Measurements from ENCODE around the gene ARHGEF4. TPM values are rescaled to one million over a fixed set of nuclear protein-coding genes. Genes with fewer than 3 reads are reported as not detected.

The ARHGEF4 gene
- total RNA-seq, 1 donor from 2014 or later = 16.4 TPM

DNA sequence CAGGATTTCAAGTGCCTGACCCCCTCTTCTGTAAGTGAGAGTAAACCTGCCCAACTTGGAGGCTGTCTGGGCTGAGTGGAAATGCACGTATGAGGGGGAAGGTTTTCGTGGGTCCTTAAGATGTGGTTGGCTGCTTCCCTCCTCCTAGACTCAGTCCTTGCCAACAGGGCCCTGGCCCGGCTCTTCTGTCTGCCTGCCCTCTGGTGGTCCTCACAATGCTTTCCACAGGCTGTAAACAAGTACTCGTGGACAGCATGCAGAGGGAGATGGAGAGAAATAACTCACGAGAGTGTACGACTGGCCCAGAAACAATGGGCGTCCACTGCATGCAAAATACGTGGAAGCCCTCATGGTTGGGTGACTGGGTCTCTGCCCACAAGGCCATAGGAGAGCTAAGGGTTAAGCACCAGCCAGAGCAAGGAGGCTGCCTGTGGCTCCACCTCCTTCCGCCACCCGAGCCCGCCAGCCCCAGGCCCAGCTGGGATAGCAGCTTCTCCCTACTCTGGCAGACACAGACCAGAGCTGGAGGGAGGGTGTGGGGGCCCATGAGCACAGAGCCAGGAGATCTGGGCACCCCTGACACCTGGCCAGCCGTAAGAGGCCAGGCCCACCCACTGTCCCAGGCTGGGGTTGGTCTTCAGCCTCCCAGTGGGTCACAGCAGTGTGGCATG lies 17.0 kb upstream of the ARHGEF4 start:
- no peak for DNase-seq (ENCODE audit: low spot score)

DNA sequence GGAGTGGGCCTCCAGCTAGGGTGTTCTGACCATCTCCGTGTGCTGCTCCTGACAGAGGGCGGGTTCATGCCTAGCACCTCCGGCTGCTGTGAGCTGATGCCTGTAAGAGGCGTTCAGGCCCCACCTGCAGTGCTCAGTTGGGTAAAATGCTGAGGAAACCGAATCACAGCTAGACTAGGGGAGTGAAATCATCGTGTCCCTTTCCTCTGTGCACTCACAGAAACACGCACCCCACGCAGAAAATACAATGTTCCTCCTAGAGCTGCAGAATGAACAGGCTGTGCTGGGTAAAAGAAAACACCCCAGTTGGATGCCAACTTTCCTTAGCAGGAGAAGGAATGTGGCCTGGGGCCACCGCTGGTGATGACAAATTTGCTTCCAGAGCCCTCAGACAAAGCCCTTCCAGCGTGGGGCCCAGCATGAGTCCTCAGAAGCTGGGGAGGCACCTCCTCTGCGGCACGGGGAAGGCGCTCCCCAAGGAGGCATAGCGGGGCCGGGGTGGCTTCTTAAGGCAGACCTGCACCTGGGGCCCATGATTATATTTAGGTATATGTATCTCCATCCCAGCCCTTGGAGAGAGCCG lies 16.3 kb upstream of the ARHGEF4 start:
- DNase-seq (ENCODE audit: low spot score) = no peak

DNA sequence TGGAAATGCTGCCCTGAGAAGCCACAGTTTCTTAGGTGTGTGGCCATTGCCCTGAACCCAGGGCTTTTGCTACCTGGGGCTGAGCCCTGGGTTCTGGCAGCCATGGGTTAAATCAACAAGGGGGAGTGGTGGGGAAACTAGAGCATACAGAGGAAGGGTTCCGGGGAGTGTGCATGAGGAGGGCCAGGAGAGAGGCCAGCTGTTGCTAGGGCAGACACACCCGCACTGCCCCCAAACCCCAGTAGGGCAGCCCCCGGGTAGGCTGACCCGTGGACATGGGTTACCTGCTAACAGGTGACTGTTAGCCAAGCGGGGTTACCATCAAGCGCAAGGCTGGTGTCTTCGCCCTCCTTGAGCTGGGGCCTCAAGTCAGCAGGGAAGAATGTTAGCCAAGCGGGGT lies 14.8 kb upstream of the ARHGEF4 start:
- no peak for DNase-seq (ENCODE audit: low spot score)

DNA sequence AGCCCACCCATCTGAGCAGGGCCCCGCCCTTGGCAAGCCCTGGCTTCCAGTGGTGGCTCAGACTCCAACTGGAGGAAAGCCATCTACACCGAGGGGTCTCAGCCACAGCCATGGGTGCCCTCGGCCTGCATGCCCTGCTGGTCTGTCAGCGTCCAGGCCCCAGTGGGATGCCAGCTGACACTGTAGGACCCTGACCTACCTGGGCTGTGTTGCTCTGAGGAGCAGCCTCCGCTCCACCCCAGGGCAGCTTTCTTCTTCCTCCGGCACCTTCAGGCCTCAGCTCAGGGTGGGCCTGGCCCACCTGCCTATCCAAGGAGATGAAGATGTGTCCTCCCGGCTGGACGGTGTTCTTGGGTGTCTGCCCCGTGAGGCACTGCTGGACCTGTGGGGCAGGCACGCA lies 13.9 kb upstream of the ARHGEF4 start:
- no peak for DNase-seq (ENCODE audit: low spot score)

DNA sequence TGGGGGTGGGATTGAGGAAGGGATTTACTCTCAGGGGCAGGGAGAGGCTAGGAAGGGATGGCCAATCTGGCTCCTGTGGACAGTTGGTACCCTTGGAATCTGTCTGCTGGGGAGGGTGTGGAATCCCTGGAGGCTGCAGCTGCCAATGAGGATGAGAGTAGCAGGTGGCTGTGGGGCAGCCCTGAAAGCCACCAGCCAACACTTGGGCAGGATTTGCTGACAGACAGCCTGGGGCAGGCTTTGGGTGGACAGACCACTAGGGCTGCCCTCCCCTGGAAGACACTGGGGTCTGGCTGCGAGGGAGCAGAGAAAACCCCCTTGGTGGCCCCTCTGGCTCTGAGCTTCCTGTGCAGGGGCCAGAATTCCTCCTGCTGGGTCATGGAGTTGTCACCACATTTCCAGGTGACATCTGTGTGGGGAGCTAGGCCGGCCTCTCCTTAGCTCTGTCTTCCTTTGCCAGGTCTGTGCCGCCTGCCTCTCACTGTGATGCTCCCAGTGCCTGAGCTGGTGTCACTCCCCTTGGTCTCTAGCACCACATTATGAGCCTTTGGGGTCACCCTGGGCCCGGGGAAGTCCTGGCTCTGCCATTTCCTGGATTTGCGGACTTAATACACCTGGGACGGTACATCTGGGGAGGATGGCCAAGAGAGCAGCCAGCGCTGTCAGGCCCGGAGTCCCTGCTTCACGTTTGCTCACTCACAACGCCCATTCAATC lies 13.4 kb upstream of the ARHGEF4 start:
- DNase-seq (ENCODE audit: low spot score) = no peak

DNA sequence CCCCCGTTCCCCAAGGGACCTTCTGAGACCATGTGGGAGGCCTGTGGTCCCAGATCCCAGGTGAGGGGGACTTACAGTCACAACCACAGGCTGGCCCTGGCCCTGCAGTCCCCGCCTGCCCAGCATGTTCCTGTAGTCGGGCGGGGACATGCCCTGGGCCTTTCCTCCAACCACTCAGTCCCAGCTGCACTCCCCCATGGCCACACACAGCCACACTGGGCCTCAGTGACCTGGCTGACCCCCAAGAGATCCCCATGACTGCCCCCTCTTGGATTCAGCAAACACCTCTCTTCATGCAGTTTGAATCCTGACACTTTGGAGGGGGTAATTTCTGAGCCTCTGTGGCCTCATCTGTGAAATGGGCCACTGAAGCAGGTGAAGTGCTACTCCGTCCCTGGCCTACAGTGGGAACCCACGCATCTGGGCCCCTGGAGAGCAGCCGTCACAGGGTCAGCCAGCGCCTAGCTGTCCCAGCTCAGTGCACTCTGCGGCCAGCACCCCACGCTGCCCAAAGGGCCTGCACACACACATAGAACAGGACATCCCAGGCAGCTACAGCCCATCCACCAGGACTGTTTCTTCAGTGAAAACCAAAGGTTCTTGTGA lies 12.7 kb upstream of the ARHGEF4 start:
- no peak for DNase-seq (ENCODE audit: low spot score)

DNA sequence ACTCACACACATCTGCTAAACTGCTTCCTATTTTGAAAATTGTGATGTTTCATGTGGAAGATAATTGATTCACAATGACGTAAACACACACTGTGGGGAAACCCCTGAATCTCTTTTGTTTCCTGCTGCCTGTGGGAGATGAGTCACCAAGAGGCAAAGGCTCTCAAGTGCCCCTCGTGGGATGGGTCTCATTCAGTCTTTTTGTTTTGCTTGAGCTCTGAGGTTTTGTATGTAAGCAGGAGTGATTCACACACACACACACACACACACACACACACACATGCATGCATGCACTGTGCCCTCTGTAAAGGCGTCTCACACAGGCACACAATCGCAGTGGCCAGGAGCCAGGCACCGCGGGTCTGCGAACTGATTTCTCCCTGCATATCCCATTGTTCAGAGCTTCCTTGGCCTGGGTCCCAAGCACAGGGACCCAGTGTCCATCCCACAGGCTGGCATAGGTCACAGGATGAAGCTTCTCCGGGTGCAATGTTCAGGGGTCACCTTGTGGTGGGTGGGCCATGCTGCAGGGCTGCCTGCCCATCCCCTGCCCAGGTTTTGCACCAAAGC lies 12.1 kb upstream of the ARHGEF4 start:
- no peak for DNase-seq (ENCODE audit: low spot score)

DNA sequence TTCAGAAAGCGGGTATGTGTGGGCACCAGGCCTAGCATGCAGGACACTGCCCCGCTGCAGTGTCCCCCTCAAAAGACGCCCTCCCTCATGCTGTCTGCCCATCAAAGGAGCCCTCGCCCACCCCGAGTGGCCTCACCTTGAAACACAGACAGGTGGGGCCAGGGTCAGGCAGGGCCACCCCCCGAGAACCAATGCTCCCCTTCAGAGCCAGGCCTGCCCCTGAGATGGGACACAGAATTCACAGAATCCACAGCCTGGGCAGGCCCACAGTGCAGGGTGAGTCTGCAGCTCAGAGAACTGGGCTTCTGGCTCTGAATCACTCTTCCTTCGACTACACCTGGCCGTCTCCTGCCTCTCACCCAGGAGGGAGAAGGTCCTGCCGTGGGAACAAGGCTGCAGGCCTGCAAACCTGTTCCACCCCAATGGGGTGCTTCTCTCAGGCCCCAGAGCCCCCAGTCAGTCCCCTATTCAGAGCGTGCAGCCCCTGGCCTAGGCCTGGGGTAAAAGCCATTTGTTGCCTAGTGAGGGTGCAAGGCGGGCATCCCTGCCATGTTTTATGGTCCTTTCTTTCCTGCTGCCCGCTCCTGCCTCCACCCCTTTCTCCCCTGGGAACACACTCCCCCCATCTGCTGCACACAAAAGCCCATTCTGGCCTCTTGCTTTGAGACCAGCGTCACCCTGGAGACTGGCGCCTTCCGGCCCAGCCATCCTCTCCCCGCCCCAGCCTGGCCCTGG lies 11.3 kb upstream of the ARHGEF4 start:
- DNase-seq (ENCODE audit: low spot score) = no peak

DNA sequence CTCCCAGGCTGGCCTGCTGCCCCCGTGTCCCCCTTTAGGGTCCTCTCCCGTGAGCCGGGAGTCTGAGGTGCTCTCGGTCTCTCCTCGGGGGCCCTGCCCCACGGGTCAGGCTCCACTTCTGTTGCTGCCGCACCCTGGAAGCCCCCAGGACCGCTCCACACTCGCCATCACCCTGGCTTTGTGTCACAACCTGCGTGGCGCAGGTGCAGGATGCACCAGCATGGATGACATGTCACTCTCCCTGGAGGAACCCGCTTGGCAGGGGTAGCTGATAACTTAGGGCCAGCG lies 10.8 kb upstream of the ARHGEF4 start:
- DNase-seq (ENCODE audit: low spot score) = no peak

DNA sequence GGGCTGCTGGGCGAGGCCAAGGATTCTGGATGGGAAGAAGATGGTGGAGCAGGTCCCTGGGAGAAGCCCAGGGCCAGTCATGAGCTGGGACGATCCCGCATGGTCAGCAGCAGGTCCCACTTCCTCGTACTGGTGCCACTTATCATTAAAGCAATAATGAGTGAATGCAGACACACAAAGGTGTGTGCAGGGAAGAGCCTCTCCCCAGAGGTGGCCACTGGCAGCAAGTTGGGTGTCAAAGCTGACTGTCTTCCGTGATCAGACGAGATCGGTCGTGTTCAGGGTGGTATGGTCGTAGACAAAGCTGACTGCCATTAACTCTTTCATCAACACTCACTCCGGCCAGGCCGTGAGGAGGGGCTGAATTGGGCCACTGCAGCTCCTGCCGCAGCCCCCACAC lies 10.3 kb upstream of the ARHGEF4 start:
- DNase-seq (ENCODE audit: low spot score) = no peak

DNA sequence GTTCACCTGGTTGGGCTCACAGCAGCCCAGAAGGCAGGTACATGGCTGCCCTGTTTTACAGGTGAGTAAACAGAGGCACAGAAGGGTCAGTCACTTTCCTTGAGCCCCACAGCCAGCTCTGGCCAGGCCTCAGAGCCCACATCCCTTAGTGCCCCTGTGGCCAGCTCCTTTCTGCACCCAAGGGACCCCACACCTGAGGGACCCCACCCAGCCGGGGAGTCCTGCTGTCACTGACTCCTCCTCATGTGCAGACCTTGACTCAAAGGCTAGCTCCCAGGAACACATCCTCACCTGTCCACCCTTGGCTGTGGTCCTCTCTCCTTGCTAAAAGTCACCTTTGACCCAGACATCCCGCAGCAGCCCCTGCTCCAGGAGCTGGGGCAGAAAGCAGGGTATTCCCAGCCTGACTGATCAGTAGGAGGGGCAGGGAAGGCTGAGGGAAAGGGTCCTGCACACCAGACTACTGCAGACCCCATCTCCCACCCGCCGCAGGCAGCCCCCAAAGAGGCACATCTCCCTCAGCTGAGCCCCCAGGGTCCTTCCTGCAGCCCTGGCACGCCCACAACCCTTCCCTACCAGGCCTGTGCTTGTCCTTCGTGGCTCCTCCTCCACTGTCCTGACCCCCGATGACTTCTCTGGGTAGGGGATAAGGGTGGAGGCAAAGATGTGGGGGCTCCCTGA lies 9.8 kb upstream of the ARHGEF4 start:
- DNase-seq (ENCODE audit: low spot score) = no peak

DNA sequence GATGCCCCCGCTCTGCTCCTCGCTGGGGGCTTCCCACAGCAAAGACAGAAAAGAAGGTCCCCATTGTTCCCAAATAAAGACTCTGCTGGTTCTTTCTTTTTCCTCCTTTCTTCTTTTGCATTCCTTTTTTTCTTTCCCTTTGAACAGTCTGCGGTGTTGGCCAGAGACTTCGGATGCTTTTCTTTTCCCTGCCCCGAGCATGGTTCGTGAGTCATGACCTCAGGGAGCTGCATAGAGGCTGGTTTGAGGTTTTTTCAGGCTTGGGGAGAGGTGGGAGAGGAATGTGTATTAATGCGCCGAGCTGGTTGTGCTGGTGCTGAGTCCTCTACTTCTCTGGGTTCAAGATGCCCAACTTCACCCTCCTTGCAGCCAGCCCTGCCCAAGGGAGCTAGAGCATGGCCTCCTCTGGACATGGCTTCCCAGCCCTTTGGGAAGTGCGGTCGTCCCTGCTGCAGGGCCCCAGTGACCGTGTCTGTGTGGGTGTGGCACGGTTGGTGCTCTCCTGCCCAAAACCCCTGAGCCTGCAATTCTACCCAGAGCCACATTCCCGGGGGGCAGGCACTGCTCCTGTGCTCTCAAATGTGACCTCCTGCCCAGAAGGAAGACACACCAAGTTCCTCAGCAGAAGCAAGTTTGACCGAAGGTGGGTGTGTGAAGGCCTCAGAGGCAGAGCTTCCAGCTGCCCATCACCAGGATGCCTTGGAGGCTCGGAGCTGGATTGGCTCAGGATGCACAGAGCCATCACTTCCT lies 9.0 kb upstream of the ARHGEF4 start:
- no peak for DNase-seq (ENCODE audit: low spot score)

DNA sequence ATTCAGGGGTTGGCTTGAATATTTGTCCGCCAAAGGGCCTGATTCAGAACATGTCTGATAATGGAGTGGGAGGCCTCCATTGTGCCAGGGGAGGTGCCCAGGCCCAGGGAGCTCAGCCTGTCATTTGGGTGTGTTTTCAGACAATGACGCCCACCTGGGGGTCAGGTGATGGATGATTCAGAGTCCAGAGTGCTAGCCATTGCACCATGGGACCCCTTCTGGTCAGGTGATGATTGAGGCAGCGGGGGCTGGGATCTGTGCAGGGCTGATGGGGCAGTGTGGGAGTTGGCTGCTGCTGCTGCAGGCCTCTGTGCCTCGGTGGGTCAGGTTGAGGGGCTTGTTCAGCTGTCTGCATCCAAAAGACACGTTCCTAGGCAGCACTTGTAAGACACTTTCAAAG lies 8.3 kb upstream of the ARHGEF4 start:
- no peak for DNase-seq (ENCODE audit: low spot score)

DNA sequence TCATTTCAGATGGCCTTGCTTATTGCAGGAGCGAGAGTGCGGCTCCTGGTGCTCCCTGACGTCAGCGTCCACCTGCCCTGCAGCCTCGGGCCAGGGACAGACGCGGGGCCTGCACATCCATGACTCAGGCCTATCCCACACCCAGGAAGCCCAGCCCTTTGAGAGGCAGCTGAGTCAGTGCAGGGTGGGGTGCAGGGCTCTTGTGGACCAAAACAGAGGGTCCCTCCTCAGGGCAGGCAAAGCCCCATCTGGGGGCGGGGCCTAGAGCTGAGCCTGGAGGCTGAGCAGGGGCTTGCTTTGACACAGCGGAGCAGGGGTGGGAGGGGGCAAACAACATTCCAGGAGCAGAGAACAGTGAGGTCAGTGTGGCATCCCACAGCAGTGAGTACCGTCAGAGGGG lies 7.7 kb upstream of the ARHGEF4 start:
- DNase-seq (ENCODE audit: low spot score) = no peak

DNA sequence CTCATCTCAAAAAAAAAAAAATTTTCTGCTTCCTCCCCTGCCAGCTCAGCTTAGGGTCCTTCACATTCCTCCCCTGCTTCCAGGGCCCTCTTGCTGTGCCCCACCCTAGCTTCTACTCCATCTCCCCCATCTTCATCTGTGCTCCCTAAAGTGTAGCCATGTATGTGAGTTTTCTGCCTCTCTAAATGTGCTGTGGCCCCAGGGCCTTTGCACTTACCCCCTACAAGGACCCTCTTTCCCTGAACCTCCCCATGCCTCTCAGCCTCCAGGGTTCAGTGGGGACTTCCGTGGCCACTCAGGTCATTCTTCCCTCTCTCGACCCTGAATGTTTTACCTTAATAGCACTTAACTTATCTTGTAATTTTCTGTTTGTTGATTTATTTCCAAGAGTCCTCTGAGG lies 6.2 kb upstream of the ARHGEF4 start:
- no peak for DNase-seq (ENCODE audit: low spot score)

DNA sequence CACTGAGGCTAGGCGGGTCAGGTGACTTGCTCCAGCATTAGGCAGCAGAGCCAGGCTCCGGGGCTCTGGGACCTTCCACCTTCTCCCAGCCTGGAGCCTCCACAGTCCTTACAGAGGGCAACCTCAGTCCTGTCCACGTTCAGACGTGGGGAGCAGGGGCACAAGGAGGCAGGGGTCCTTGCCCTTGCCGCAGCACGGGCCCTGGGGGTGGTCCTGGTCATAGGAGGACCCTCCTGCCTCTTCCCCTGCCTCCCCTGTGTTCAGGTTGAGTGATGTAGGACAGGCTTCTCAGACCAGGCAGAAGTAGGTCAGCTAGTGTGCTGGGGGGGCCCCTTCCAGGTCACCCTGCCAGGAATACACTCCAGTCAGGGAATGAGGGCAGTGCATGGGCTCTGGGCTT lies 5.4 kb upstream of the ARHGEF4 start:
- DNase-seq (ENCODE audit: low spot score) = no peak

DNA sequence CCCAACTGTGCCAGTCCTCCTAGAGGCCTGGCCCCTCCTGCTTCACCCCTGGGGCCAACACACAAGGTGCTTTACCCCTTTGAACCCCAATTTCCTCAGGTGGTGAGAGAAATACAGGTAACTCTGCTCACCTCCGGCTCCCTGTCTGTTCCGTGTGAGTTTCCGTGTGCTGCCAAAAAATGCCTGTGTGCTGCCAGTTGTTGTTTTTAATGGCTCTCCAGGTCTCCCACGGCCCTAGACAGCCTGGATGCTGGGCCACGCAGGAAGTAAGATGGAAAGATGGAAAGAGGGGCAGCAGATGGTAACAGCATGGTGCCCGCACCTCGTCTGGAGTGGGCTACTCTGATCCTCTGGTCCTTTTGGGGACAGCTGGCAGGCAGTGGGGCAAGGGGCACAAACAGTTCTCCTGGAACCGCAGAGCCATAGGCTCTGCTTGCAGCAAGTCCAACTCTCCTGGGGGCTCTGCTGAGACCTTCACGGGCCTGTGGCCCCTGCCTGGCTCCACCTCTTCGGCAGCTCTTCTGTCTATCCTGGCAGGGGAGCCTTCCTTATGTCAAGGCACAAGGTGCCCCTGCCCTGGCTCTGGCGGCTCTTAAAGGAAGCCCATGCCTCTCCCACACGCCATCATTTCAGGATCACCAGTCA lies 4.3 kb upstream of the ARHGEF4 start:
- no peak for DNase-seq (ENCODE audit: low spot score)

DNA sequence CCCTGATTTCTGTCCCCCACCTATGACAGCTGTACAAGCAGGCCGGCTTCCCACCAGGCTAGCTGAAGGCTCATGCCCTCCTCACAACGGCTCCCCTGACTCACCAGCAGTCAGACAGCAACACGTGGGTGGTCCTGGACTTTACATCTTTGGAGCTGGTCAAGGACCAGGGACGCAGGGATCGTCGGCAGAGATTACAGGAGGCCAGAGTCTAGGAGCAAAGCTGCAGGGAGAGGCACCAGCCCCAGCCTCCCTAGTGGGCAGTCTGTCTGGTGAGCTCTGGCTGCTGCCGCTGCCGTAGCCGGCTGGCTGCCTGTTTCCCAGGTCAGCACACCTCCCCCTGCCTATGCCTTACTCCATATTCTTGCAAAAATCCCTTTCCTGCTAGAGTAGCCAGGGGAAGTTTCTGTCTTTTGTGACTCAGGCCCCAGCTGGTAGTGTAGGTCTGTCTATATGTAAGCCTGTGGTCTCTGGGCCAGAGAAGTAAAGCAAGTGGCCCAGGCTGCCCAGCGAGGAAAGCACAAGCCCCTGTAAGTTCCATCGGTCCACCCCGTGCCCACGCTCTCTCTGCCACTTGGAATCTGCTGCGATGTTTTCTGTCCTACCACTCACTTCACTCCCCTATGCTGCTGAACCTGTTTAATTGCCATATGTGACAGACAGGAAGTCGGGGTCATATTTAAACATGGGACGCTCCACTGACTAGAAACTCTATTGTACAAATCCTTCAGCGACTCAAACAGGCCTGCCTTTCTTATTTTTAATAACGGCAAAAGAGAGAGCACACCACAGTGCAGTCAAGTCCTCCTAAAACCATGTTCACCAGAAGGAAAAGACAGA lies 2.4 kb upstream of the ARHGEF4 start:
- DNase-seq (ENCODE audit: low spot score) = no peak

Data from ureter (tissue), 1 donor.